ENCODE results near the gene DMRT3.

The DMRT3 gene

DNA sequence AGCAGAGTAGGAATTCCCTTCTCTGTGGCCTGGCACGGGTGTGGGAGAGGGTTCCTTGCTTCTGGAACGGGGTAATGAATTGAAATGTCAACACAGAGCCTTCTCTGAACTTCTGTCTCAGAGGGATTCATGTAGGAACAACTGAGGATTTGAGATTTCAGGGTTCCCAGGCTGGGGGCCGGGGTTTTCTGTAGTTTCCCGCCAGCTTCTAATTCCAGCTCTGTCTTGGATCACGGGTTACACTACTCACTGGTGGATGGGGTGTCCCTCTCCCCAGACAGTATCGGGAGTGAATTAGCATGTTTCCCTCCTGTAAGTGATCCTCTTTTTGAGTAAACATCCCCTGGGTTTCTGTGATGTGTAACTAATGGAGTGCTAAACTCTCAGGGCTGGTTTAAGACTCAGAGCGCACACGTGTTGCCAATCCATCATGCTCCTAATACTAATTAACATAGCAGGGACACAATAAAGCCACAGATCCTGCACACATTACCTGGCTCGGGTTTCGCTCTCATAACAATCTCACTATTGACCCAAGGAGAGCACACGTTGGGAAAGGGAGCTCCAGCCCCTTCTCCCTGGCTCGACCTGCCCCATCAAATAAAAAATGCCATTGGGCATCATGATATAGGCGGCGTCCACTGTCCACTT is 55.6 kb downstream of the DMRT3 start:
- H3K4me3 ChIP-seq (ENCODE audit: low read depth, low read length): no peak overlapping the region
- DNase-seq (ENCODE audit: low read depth): no peak
- TF ChIP-seq, protein P1, sequence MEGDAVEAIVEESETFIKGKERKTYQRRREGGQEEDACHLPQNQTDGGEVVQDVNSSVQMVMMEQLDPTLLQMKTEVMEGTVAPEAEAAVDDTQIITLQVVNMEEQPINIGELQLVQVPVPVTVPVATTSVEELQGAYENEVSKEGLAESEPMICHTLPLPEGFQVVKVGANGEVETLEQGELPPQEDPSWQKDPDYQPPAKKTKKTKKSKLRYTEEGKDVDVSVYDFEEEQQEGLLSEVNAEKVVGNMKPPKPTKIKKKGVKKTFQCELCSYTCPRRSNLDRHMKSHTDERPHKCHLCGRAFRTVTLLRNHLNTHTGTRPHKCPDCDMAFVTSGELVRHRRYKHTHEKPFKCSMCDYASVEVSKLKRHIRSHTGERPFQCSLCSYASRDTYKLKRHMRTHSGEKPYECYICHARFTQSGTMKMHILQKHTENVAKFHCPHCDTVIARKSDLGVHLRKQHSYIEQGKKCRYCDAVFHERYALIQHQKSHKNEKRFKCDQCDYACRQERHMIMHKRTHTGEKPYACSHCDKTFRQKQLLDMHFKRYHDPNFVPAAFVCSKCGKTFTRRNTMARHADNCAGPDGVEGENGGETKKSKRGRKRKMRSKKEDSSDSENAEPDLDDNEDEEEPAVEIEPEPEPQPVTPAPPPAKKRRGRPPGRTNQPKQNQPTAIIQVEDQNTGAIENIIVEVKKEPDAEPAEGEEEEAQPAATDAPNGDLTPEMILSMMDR (IDR thresholded peaks at IDR 0.05; ENCODE audit: control insufficient read depth, extremely low read depth, insufficient read depth): no peak

DNA sequence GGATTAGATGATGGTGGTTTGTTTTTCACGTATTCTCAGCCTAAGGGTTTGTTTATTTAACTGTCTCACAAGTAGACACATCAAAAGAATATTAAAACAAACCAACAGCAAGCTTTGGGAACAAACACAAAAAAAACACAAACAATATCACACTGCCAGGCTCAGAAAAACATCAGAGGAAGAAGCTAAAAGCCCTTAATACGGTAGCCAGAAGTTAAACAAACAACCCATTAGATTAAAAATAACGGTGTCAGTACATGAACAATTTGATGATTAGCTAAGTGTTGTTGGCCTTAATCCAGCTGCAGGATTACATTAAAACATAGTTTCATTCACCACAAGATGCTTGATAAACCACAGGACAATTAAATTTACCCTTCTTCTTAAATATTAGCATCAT is 57.8 kb downstream of the DMRT3 start:
- TF ChIP-seq, protein P1 (IDR thresholded peaks at IDR 0.05; ENCODE audit: control insufficient read depth, extremely low read depth, insufficient read depth): no peak
- DNase-seq (ENCODE audit: low read depth): no peak
- no peak overlapping the region for H3K4me3 ChIP-seq (ENCODE audit: low read depth, low read length)

DNA sequence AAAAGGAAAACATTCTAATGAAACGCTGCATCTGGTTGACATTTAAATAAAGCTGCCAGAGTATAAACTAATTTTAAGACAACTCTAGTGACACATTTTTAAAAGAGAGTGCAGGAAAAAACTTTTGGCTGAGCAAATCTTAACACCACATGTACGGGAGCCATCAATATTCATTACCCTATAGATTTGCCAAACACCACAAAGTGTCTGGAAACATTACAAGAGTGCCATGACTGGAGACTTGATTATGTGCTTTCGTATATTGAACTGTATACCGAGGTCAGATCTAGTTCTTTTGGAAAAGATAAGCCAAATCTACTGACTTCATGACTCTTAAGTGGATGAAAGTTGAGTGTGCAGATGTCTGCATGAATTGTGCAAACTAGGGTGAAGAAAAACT is 63.1 kb downstream of the DMRT3 start:
- H3K4me3 ChIP-seq (ENCODE audit: low read depth, low read length): no peak overlapping the region
- no peak for DNase-seq (ENCODE audit: low read depth)
- TF ChIP-seq, protein P1 (IDR thresholded peaks at IDR 0.05; ENCODE audit: control insufficient read depth, extremely low read depth, insufficient read depth): no peak

Data from LNCaP clone FGC (cell line).